Activated CD8-positive, alpha-beta memory T cell treated with anti-CD3 and anti-CD28 coated beads for 1 hour (primary cell): Measurements from ENCODE around the gene DLG3.
"Not testable (repeated sequence)": the region's sequence is repeated elsewhere in the genome, so short reads cannot be mapped to it uniquely, and the experiment has no call there.

Source experiments
- DNase-seq, 2 donors: peaks; one replicate each; pipeline ENCODE4 v3.0.0-alpha.2; 2020; ENCODE audit warnings: low read depth in 1 of 2; ENCODE audit errors: extremely low read depth in 1 of 2

DLG3 gene

GRCh38 chrX:70444326-70444945, at the start of gene DLG3:
TSS of gene DLG3 (plus strand) at chrX:70444835. CDS start at chrX:70445202, 367 bp downstream.
- no peak for DNase-seq

- no peak for DNase-seq
Measured at GRCh38 chrX:70398899-70399298, 45.7 kb upstream of the DLG3 start.

GRCh38 chrX:70400181-70400580, 44.5 kb upstream of the DLG3 start:
- DNase-seq = not testable (repeated sequence)

GRCh38 chrX:70402721-70403120, 41.9 kb upstream of the DLG3 start:
- DNase-seq = no peak

- no peak for DNase-seq
Measured at GRCh38 chrX:70405003-70405402, 39.6 kb upstream of the DLG3 start.

GRCh38 chrX:70410921-70411320, 33.7 kb upstream of the DLG3 start:
- no peak for DNase-seq

- DNase-seq = no peak
Measured at GRCh38 chrX:70411475-70411874, 33.2 kb upstream of the DLG3 start.

GRCh38 chrX:70421618-70422017, 23.0 kb upstream of the DLG3 start:
- DNase-seq = no peak

- DNase-seq = no peak
Measured at GRCh38 chrX:70422851-70423341, 21.7 kb upstream of the DLG3 start, which contains the start of gene GDPD2. TSS of gene GDPD2 (plus strand) at chrX:70423314. CDS start at chrX:70424985, 1,671 bp downstream.

- no peak for DNase-seq
Measured at GRCh38 chrX:70423936-70424675, 20.5 kb upstream of the DLG3 start.

- DNase-seq = no peak
Measured at GRCh38 chrX:70424801-70425200, 19.8 kb upstream of the DLG3 start.

- DNase-seq = no peak
Measured at GRCh38 chrX:70426286-70427278, 18.1 kb upstream of the DLG3 start.

- no peak for DNase-seq
Measured at GRCh38 chrX:70427365-70427764, 17.3 kb upstream of the DLG3 start.

GRCh38 chrX:70429759-70430158, 14.9 kb upstream of the DLG3 start:
- DNase-seq = no peak

- DNase-seq = no peak
Measured at GRCh38 chrX:70432936-70433847, 11.4 kb upstream of the DLG3 start.

GRCh38 chrX:70433848-70434351, 10.7 kb upstream of the DLG3 start:
- peak; percentile 40 to 58 for DNase-seq

- DNase-seq = peak in 1 of 2 donors; percentile 39
Measured at GRCh38 chrX:70434352-70434866, 10.2 kb upstream of the DLG3 start.

- DNase-seq = no peak
Measured at GRCh38 chrX:70434914-70435586, 9.6 kb upstream of the DLG3 start.

- DNase-seq = no peak
Measured at GRCh38 chrX:70436343-70436742, 8.3 kb upstream of the DLG3 start.
